ENCODE measurements around the gene RPUSD1.

- no peak for TF ChIP-seq CTCF (IDR thresholded peaks at IDR 0.05)
- no peak for TF ChIP-seq EZH2 (IDR thresholded peaks at IDR 0.05; ENCODE audit: borderline replicate concordance, insufficient read depth, low read depth, low read length, poor library complexity, severe bottlenecking)
These were observed 27.4 kb downstream of the RPUSD1 start, which contains the start of gene MSLN for GRCh38 chr16:760545-761343.
